Sigmoid colon (tissue), 7 donors: ENCODE measurements around the gene STK32A. TPM values are rescaled to one million over a fixed set of nuclear protein-coding genes. Genes with fewer than 3 reads are reported as not detected.

ENCODE experiments used
- DNase-seq: peaks from one replicate; pipeline ENCODE4 v3.0.0-alpha.2; 2019
- H3K27ac ChIP-seq, 4 donors: fragments of 200-600 bp; sonication (generic); one replicate each; pipeline ENCODE4 v1.5.1; 2016 to 2019; ENCODE audit warnings: mild to moderate bottlenecking in 1 of 4
- H3K27me3 ChIP-seq, 3 donors: fragments of 200-600 bp; sonication (generic); one replicate each; pipeline ENCODE4 v1.5.1; 2019; ENCODE audit warnings: mild to moderate bottlenecking in 1 of 3
- H3K36me3 ChIP-seq, 4 donors: fragments of 200-600 bp; sonication (generic); one replicate each; pipeline ENCODE4 v1.5.1; 2016 to 2019
- H3K4me1 ChIP-seq, 4 donors: fragments of 200-600 bp; sonication (generic); one replicate each; pipeline ENCODE4 v1.5.1; 2017 to 2019
- H3K4me3 ChIP-seq, 4 donors: fragments of 200-600 bp; sonication (generic); one replicate each; pipeline ENCODE4 v1.5.1; 2017 to 2019; ENCODE audit warnings: mild to moderate bottlenecking in 2 of 4, moderate library complexity in 1 of 4
- H3K9me3 ChIP-seq, 4 donors: fragments of 200-600 bp in 3 of 4; sonication (generic) in 3 of 4; one replicate each; pipeline versions ENCODE4 v1.5.1 to v1.6.1; 2013 to 2019
- CTCF ChIP-seq, 4 experiments: fragments of 450-650 bp in 3 of 4; fragments of 200-600 bp in 1 of 4; IDR thresholded peaks; one replicate each; pipeline ENCODE4 v1.5.1; 2016 to 2019; ENCODE audit warnings: antibody characterized with exemption in 4 of 4, mild to moderate bottlenecking in 3 of 4, moderate library complexity in 2 of 4
- EP300 ChIP-seq, 4 donors: sonication (generic); formaldehyde crosslinking; IDR thresholded peaks; one replicate each; pipeline ENCODE4 v1.6.1; 2017; ENCODE audit warnings: antibody characterized with exemption in 4 of 4
- POLR2A ChIP-seq, 2 donors: fragments of 450-650 bp; IDR thresholded peaks; one replicate each; pipeline ENCODE4 v1.6.1; 2016; ENCODE audit warnings: antibody characterized with exemption in 2 of 2, mild to moderate bottlenecking in 2 of 2, moderate library complexity in 2 of 2
- POLR2AphosphoS5 ChIP-seq, 4 donors: sonication (generic); formaldehyde crosslinking; IDR thresholded peaks; one replicate each; pipeline ENCODE4 v1.6.1; 2017; ENCODE audit warnings: antibody characterized with exemption in 4 of 4
- WGBS, 2 donors: extraction: QIAGEN DNeasy Blood & Tissue Kit; methylation state at CpG; one replicate each; pipeline ENCODE4 v1.1.7; 2013; 5-methylcytosine and 5-hydroxymethylcytosine counted together
- intact Hi-C: fragments of 100-400 bp; cut with DNase I; formaldehyde crosslinking; loops from one replicate; pipeline ENCODE4 v1.15.1; 2023
- polyA plus RNA-seq, 3 donors: library from polyadenylated mRNA; stranded (reverse); fragments of 200-250 nt; gene quantifications; one replicate each; pipeline ENCODE4 v1.2.3, GENCODE V29; 2013
- total RNA-seq, 4 donors: library from RNA; depleted of rRNA; stranded (reverse); fragments of >200 nt; gene quantifications; one replicate each; pipeline ENCODE4 v1.1.0, GENCODE V29; 2016
- donor health status: healthy with polysubstance abuse.
- donor health status: Bipolar disorder and iron deficiency.
- donor health status: healthy.

The STK32A gene
- total and polyA plus RNA-seq, 7 donors = under 0.01 to 9.1 (median 4.5) TPM; not detected in 1

DNA sequence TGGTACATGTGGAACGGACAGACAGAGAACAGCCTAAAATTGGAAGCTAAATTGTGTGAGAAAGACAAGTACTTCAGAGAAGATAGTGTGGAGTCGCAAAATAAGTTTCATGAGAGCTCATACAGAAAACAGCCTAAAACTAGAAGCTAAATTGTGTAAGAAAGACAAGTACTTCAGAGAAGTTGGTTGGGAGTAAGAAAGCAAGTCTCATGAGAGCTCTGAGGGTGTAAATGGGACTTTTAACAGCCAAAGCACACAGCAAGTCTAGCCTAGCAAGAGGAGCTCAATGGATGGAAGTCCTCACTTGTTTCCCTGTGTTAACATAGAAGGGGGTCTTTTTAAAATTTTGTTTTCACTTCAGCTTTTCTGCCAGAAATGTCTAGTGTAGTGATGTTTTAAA lies 93.1 kb downstream of the STK32A start:
- Histone ChIP-seq H3K4me3 (no peak overlapping the region), H3K27ac (no peak overlapping the region), H3K36me3 (no peaks in the 10 kb centered on the region), H3K27me3 (no peaks in the 10 kb centered on the region), H3K4me1 (no peaks in the 10 kb centered on the region), H3K9me3 (no peaks in the 10 kb centered on the region)
- WGBS, 2 donors = 88 to 92% methylated on average over 2 of the region's 2 CpGs
- TF ChIP-seq CTCF (IDR thresholded peaks at IDR 0.05) (no peak), POLR2A (IDR thresholded peaks at IDR 0.05) (no peak), POLR2AphosphoS5 (IDR thresholded peaks at IDR 0.05) (no peak), EP300 (IDR thresholded peaks at IDR 0.05) (no peak)
- DNase-seq = no peak
- intact Hi-C loops = no loop called here

DNA sequence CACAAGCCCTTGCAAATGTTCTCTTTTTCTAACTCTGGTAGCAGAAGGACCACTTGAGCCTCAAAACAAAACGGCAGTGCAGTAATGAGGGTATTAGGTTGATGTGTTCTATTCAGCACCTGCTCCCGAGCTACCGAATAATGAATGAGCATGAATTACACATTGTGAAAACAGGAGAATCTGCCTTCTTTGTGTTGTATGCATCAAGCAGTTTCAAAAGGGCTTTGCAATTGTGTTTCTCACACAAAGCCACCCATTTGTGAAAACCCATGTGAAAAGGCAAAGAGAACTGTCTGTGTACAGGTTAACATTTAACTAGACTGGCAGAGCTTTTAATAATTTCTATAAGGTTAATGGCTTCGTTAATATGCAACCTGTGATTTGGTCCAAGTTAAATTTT lies 97.8 kb downstream of the STK32A start:
- intact Hi-C loops = no loop called here
- H3K27me3 ChIP-seq = no peaks in the 10 kb centered on the region
- no peaks in the 10 kb centered on the region for H3K4me1 ChIP-seq
- no peak overlapping the region for H3K4me3 ChIP-seq
- DNase-seq = no peak
- H3K9me3 ChIP-seq = no peaks in the 10 kb centered on the region
- no peak overlapping the region for H3K27ac ChIP-seq
- H3K36me3 ChIP-seq = no peaks in the 10 kb centered on the region
- TF ChIP-seq CTCF (IDR thresholded peaks at IDR 0.05) (no peak), EP300 (IDR thresholded peaks at IDR 0.05) (no peak), POLR2AphosphoS5 (IDR thresholded peaks at IDR 0.05) (no peak), POLR2A (IDR thresholded peaks at IDR 0.05) (no peak)
- 72 to 78% methylated on average over 4 of the region's 4 CpGs for WGBS, 2 donors

GRCh38 chr5:147336876-147337275 lies 102.0 kb downstream of the STK32A start:
- Histone ChIP-seq H3K27me3 (no peaks in the 10 kb centered on the region), H3K4me1 (no peaks in the 10 kb centered on the region), H3K4me3 (no peak overlapping the region), H3K36me3 (no peaks in the 10 kb centered on the region), H3K9me3 (no peaks in the 10 kb centered on the region), H3K27ac (no peak overlapping the region)
- no peak for DNase-seq
- intact Hi-C loops = no loop called here
- 74 to 81% methylated on average over 4 of the region's 4 CpGs for WGBS, 2 donors
- TF ChIP-seq POLR2AphosphoS5 (IDR thresholded peaks at IDR 0.05) (no peak), POLR2A (IDR thresholded peaks at IDR 0.05) (no peak), EP300 (IDR thresholded peaks at IDR 0.05) (no peak), CTCF (IDR thresholded peaks at IDR 0.05) (no peak)

GRCh38 chr5:147339313-147339712 lies 104.5 kb downstream of the STK32A start:
- no peak overlapping the region for H3K4me3 ChIP-seq
- DNase-seq = no peak
- H3K27me3 ChIP-seq = no peaks in the 10 kb centered on the region
- 92 to 95% methylated on average over 4 of the region's 4 CpGs for WGBS, 2 donors
- no peaks in the 10 kb centered on the region for H3K4me1 ChIP-seq
- no peak for TF ChIP-seq POLR2A (IDR thresholded peaks at IDR 0.05)
- no peak for TF ChIP-seq CTCF (IDR thresholded peaks at IDR 0.05)
- no peak for TF ChIP-seq EP300 (IDR thresholded peaks at IDR 0.05)
- no peak for TF ChIP-seq POLR2AphosphoS5 (IDR thresholded peaks at IDR 0.05)
- H3K36me3 ChIP-seq = no peaks in the 10 kb centered on the region
- no peak overlapping the region for H3K27ac ChIP-seq
- intact Hi-C loops = no loop called here
- H3K9me3 ChIP-seq = no peaks in the 10 kb centered on the region

GRCh38 chr5:147340941-147341340 lies 106.1 kb downstream of the STK32A start:
- Histone ChIP-seq H3K4me3 (no peak overlapping the region), H3K36me3 (no peaks in the 10 kb centered on the region), H3K27ac (no peak overlapping the region), H3K27me3 (no peaks in the 10 kb centered on the region), H3K9me3 (no peaks in the 10 kb centered on the region), H3K4me1 (no peaks in the 10 kb centered on the region)
- DNase-seq = no peak
- TF ChIP-seq EP300 (IDR thresholded peaks at IDR 0.05) (no peak), CTCF (IDR thresholded peaks at IDR 0.05) (no peak), POLR2AphosphoS5 (IDR thresholded peaks at IDR 0.05) (no peak), POLR2A (IDR thresholded peaks at IDR 0.05) (no peak)
- intact Hi-C loops = no loop called here
- WGBS, 2 donors = 79 to 88% methylated on average over 1 of the region's 1 CpG
